ENCODE results near the gene CAD.

DNA sequence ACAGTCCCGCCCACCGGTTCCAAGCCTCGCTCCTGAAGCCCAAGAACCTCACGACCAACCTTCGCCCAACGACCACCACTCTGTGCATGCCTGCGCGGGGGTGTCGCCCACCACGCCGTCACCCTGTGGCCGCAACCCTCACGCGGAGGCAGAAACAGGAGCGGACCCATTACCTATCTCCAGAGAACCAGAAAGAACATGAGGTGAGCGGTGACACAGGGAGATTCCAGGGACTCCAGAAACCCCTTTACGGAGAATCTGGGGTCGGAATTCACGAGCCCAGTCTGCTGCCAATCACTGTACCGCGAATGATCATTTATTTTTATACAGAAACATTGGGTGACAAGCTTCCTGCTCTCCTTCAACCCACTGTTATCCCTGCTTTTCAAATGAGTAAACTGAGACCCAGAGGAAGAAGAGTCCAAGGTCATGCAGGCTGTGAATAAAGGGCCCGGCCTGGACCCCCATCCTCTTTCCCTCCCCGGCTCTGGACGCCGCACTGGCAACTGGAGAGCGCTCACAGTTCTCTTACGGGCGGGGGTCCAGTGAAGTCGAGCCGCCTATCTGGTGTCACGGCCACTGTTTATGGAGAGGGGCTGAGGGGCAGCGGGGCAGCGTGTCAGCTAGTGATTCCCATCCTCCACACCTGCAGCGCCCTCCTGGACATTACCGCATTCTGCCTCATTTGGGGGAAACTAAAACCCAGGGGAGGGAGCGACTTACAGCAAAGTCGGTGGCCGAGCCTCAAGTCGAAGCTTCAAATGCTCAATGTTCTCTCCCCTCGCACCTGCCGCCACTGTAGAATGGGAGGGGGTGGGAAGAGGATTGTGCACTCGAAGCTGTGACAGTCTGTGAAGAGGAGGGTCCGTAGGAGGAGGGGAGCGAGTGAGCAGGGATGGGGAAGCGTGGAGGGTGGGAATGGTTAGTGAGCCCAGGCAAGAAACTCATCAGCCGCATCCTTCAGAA, 46.4 kb downstream of the CAD start:
- no peak for TF ChIP-seq POLR2A (IDR thresholded peaks at IDR 0.05)
- TF ChIP-seq, protein P1, sequence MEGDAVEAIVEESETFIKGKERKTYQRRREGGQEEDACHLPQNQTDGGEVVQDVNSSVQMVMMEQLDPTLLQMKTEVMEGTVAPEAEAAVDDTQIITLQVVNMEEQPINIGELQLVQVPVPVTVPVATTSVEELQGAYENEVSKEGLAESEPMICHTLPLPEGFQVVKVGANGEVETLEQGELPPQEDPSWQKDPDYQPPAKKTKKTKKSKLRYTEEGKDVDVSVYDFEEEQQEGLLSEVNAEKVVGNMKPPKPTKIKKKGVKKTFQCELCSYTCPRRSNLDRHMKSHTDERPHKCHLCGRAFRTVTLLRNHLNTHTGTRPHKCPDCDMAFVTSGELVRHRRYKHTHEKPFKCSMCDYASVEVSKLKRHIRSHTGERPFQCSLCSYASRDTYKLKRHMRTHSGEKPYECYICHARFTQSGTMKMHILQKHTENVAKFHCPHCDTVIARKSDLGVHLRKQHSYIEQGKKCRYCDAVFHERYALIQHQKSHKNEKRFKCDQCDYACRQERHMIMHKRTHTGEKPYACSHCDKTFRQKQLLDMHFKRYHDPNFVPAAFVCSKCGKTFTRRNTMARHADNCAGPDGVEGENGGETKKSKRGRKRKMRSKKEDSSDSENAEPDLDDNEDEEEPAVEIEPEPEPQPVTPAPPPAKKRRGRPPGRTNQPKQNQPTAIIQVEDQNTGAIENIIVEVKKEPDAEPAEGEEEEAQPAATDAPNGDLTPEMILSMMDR (IDR thresholded peaks at IDR 0.05): no peak
